SH-SY5Y (cell line): ENCODE results near the gene CNR1.

ENCODE experiments used
- GATA2 ChIP-seq: IDR thresholded peaks from 2 replicates; pipeline ENCODE4 v1.6.1; 2011; ENCODE audit warnings: mild to moderate bottlenecking, low read depth, low read length
- GATA3 ChIP-seq: IDR thresholded peaks from 2 replicates; pipeline ENCODE4 v1.6.1; 2011; ENCODE audit warnings: low read depth, mild to moderate bottlenecking, low read length, moderate library complexity

Gene CNR1

DNA sequence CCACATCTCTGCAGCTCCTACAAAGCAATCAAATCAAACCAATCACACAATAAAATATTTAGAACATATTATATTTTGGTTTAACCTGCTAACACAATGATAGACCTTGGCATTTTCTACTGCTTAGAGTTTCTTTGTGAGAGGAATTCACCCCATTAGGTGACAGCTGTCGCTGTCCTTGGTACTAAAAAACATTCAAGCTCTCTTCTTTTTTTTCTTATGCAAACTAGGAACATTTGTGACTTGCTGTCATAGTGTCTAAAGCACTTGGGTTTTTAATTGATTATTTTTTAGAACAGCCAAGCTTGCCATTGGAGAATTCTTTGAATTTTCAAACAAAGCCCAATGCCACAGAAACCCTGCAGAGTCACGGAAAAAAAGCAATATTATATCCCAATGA lies 46.4 kb downstream of the CNR1 start:
- TF ChIP-seq GATA2 (no peak), GATA3 (no peak)

- no peak for TF ChIP-seq GATA2
- no peak for TF ChIP-seq GATA3
These were observed 49.9 kb downstream of the CNR1 start for GRCh38 chr6:88116276-88116675.

- no peak for TF ChIP-seq GATA2
- no peak for TF ChIP-seq GATA3
These were observed 50.8 kb downstream of the CNR1 start for GRCh38 chr6:88115307-88115706.

GRCh38 chr6:88114838-88115237 lies 51.3 kb downstream of the CNR1 start:
- TF ChIP-seq GATA2 (no peak), GATA3 (no peak)

GRCh38 chr6:88111991-88112390 lies 54.2 kb downstream of the CNR1 start:
- no peak for TF ChIP-seq GATA2

DNA sequence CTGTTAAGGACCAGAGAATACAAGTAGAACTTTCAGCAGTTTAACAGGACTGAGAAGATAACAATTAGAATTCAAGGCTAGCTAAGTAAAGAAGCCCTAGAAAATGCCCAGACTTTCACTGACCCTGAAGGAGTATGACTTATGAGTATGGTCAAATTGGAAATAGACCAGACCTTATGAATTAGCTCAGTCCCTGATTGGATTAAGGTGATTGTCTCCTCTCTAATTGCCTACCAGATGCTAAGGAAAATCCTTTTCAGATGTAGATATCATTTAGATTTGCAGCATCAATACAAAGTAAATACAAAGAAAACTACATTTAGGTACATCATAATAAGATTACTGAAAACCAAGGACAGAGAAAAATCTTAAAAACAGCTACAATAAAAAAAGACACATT lies 58.9 kb downstream of the CNR1 start:
- no peak for TF ChIP-seq GATA2

DNA sequence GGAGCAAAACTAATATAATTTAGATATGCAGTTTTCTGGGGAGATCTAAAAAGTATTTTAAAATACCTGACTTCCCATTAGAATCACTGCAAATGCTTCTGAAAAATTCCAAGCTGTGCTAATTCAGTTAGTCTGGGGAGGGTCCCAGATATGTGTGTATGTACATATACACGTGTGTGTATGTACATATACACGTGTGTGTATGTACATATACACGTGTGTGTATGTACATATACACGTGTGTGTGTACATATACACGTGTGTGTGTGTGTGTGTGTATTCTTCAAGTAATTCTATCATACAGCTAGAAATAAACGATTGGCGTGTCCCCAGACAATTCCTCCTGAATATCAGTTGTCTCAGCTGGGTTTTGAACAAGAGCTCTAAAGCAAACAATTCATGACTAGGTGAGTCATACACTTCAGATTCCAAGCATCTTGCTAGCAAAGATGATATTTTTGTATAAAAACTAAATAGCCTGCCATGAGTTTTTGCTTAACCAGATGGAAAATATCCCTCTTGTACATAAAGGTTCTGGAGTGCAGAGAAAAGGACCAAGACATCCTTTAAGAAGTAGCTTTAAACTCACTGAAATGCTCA lies 60.3 kb downstream of the CNR1 start:
- TF ChIP-seq GATA3, result no peak
- no peak for TF ChIP-seq GATA2
